Peyer's patch (tissue), 4 donors: ENCODE data around the gene POU2AF1.

Experiments
- POLR2A ChIP-seq, 2 donors: fragments of 450-650 bp; IDR thresholded peaks; one replicate each; pipeline ENCODE4 v1.5.1; 2017; ENCODE audit warnings: antibody characterized with exemption in 2 of 2, mild to moderate bottlenecking in 2 of 2, moderate library complexity in 2 of 2
- TF ChIP-seq, protein P1 (sequence below), 6 experiments: fragments of 450-650 bp in 4 of 6; fragments of 200-600 bp in 2 of 6; sonication (generic) in 1 of 6; IDR thresholded peaks; one replicate each; pipeline ENCODE4 v1.5.1; 2017 to 2019; ENCODE audit warnings: antibody characterized with exemption in 6 of 6, mild to moderate bottlenecking in 3 of 6, moderate library complexity in 1 of 6

DNA sequence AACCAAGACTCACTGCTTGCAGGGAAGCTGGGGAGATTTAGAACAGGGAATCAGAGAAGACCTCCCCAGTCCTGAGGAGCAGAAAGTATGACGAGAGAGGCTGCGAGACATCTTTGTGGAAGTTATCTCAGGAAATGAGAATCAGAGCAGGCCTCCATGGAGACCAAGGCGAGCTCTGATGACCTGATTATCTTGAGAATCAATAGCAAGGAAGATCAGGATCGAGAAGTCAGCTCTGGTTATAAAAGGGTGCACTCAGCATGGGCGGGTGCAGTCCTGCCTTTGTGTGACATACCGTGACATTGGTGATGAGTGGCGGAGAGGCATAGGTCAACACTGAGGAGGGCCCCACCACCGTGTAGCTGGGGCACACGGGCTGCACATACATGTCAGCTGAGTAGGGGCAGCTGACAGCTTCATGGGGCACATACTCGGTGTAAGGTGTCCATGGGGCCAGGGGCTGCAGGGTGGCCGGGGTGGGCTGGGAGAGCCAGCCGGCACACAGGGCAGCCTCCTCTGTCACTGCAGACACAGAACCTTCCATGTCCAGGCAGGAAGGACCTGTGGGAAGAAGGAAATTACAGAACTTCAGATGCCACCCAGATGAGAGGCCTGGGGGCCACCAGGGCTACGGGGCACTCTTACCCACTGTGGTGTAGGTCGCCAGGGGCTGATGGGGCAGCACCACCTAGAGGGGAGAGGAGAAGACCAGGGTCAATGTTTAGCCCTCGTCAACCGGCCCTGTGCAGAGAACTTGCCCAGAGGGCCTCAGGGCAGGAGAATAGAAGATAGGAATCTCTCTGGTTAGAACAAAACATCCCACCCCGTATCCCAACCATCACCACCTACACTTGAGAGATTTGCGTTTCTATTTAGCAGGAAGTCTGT, 21.7 kb downstream of the POU2AF1 start:
- TF ChIP-seq, protein P1, sequence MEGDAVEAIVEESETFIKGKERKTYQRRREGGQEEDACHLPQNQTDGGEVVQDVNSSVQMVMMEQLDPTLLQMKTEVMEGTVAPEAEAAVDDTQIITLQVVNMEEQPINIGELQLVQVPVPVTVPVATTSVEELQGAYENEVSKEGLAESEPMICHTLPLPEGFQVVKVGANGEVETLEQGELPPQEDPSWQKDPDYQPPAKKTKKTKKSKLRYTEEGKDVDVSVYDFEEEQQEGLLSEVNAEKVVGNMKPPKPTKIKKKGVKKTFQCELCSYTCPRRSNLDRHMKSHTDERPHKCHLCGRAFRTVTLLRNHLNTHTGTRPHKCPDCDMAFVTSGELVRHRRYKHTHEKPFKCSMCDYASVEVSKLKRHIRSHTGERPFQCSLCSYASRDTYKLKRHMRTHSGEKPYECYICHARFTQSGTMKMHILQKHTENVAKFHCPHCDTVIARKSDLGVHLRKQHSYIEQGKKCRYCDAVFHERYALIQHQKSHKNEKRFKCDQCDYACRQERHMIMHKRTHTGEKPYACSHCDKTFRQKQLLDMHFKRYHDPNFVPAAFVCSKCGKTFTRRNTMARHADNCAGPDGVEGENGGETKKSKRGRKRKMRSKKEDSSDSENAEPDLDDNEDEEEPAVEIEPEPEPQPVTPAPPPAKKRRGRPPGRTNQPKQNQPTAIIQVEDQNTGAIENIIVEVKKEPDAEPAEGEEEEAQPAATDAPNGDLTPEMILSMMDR (IDR thresholded peaks at IDR 0.05), result no peak
- TF ChIP-seq POLR2A (IDR thresholded peaks at IDR 0.05), result no peak
